ENCODE results near the gene A2M. TPM values are rescaled to one million over a fixed set of nuclear protein-coding genes. Genes with fewer than 3 reads are reported as not detected.

The A2M gene
- total and polyA plus RNA-seq, 2 of the 4 experiments (the other 2 are of a cell fraction): 1.1 to 3.2 TPM

DNA sequence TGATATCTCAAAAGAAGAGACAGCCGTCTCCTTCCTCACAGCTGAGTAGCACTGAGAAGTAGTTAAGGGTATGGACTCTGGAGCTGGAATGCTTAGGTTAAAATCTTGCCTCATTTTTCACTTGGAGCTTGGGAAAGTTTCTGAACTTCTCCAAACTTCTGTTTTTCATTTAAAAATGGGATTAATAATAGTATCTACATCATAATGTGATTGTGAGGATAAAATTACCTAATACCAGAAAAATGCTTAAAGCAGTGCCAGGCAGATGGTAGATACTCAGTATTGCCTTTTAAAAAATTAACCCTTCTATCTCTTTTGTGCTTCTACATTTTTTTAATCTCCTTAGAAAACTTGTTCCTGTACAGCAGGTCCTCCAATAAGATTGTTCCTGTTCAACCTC is 63.1 kb downstream of the A2M start:
- WGBS, 2 experiments (ENCODE audit: extremely low coverage in 2 of 2, insufficient read length in 1 of 2): no CpG with 5 or more reads among the region's 1 CpG
- Histone ChIP-seq H3K9me3 (ENCODE audit: control insufficient read depth, insufficient read depth, low read length) (no peaks in the 10 kb centered on the region), H2BK20ac (ENCODE audit: low read depth, low read length) (no peak overlapping the region), H4K91ac (ENCODE audit: insufficient read depth, low read depth, low read length) (no peak overlapping the region), H3K27me3 (ENCODE audit: control insufficient read depth, insufficient read depth, low read length) (peaks cover 9% of the 10 kb centered on the region), H2BK5ac (ENCODE audit: low read depth, low read length, poor library complexity, severe bottlenecking) (no peak overlapping the region), H3K9me1 (ENCODE audit: insufficient read depth, low read length) (no peaks in the 10 kb centered on the region), H3K27ac (ENCODE audit: insufficient read depth, low read length) (no peak overlapping the region), H3K18ac (ENCODE audit: low read depth, low read length) (no peak overlapping the region), H2AK5ac (ENCODE audit: low read depth, low read length) (no peak overlapping the region), H3K23ac (ENCODE audit: low read depth, low read length) (no peak overlapping the region), H2AFZ (replicated peaks; ENCODE audit: low read length, poor library complexity) (no peak overlapping the region), H2BK15ac (ENCODE audit: low read depth, low read length) (no peak overlapping the region), H4K8ac (ENCODE audit: low read depth in 2 of 2, low read length in 2 of 2) (no peak overlapping the region), H4K20me1 (ENCODE audit: insufficient read depth, low read length) (no peaks in the 10 kb centered on the region), H3K4ac (ENCODE audit: low read depth, low read length) (no peak overlapping the region), H3K56ac (ENCODE audit: extremely low read depth, insufficient read depth, low read length) (no peak overlapping the region), H4K5ac (ENCODE audit: low read depth, low read length) (no peak overlapping the region), H2AK9ac (replicated peaks; ENCODE audit: low read depth, low read length, poor library complexity) (no peak overlapping the region), H3K14ac (replicated peaks; ENCODE audit: low read depth, low read length) (no peak overlapping the region), H3K4me2 (ENCODE audit: low read depth, low read length) (no peak overlapping the region), H3K79me1 (ENCODE audit: low read depth in 1 of 2, low read length in 2 of 2) (no peaks in the 10 kb centered on the region), H2BK120ac (ENCODE audit: low read depth, low read length) (no peak overlapping the region), H3K36me3 (ENCODE audit: control insufficient read depth, insufficient read depth, low read length) (no peaks in the 10 kb centered on the region), H3K4me3 (ENCODE audit: insufficient read depth, low read depth, low read length) (no peak overlapping the region), H3K4me1 (ENCODE audit: control insufficient read depth, insufficient read depth, low read length) (no peaks in the 10 kb centered on the region), H3K9ac (ENCODE audit: low read depth, low read length) (no peak overlapping the region)
- no peak for ATAC-seq (ENCODE audit: low read depth)
- in situ Hi-C loops (cut with MboI; ENCODE audit: low sequenced_read_pairs) (no loop called here), dilution Hi-C loops (cut with HindIII; ENCODE audit: low sequenced_read_pairs, unreplicated experiment) (no loop called here), intact Hi-C loops (cut with micrococcal nuclease) (no loop called here)
- TF ChIP-seq SMC3 (IDR thresholded peaks at IDR 0.05; ENCODE audit: low read depth, low read length) (no peak), RAD21 (IDR thresholded peaks at IDR 0.05; ENCODE audit: low read length) (no peak), CHD1 (IDR thresholded peaks at IDR 0.05; ENCODE audit: low read depth, low read length) (no peak)
- TF ChIP-seq, protein P1, sequence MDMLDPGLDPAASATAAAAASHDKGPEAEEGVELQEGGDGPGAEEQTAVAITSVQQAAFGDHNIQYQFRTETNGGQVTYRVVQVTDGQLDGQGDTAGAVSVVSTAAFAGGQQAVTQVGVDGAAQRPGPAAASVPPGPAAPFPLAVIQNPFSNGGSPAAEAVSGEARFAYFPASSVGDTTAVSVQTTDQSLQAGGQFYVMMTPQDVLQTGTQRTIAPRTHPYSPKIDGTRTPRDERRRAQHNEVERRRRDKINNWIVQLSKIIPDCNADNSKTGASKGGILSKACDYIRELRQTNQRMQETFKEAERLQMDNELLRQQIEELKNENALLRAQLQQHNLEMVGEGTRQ (IDR thresholded peaks at IDR 0.05; ENCODE audit: low read depth, low read length): no peak
- TF ChIP-seq, protein P2, sequence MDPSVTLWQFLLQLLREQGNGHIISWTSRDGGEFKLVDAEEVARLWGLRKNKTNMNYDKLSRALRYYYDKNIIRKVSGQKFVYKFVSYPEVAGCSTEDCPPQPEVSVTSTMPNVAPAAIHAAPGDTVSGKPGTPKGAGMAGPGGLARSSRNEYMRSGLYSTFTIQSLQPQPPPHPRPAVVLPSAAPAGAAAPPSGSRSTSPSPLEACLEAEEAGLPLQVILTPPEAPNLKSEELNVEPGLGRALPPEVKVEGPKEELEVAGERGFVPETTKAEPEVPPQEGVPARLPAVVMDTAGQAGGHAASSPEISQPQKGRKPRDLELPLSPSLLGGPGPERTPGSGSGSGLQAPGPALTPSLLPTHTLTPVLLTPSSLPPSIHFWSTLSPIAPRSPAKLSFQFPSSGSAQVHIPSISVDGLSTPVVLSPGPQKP (IDR thresholded peaks at IDR 0.05; ENCODE audit: borderline replicate concordance, low read depth, low read length): no peak
- POLR2A ChIA-PET (ENCODE audit: unreplicated experiment): no interaction called here
- CTCF ChIA-PET: no interaction called here
- no TSS peak for BruUV-seq (replicated peaks)
- DNase-seq: no peak
